RWPE1 (cell line): Measurements from ENCODE around the gene PLXNB2.
A peak's percentile ranks its signal among the peaks of the same experiment; 100 is the strongest.

Experiments
- CTCF ChIA-PET: fragments of 350-600 bp; sonication (Branson Sonifier 250); formaldehyde crosslinking; extraction: SDS; loops from one replicate; lab custom pipeline; 2021; lab: Yijun Ruan, JAX
- POLR2A ChIA-PET: fragments of 400-600 bp; formaldehyde crosslinking; extraction: SDS; loops from one replicate; lab custom pipeline; 2020; ENCODE audit warnings: antibody characterized with exemption; ENCODE audit not compliant: low non-redundant PET; lab: Yijun Ruan, JAX
- DNase-seq: peaks from one replicate; pipeline ENCODE4 v3.0.0; 2012; ENCODE audit warnings: low spot score
- H3K27ac ChIP-seq: fragments of 450-650 bp; 2 replicates; pipeline ENCODE4 v1.5.1; 2017
- CTCF ChIP-seq: fragments of 450-650 bp; conservative IDR thresholded peaks from 2 replicates; pipeline ENCODE4 v1.5.1; 2017; ENCODE audit warnings: low read depth, mild to moderate bottlenecking

Gene PLXNB2

GRCh38 chr22:50313021-50313420, 5.6 kb upstream of the PLXNB2 start:
- no peak for DNase-seq
- no peak overlapping the region for H3K27ac ChIP-seq
- CTCF ChIA-PET: no interaction called here
- no peak for TF ChIP-seq CTCF
- POLR2A ChIA-PET: interaction anchor here (0.8 kb wide), 1 partner anchor 19 kb away, joined by 3 read pairs; no protein-coding TSS in a partner anchor

GRCh38 chr22:50312371-50312770, 4.9 kb upstream of the PLXNB2 start:
- ChIA-PET CTCF (interaction anchor here (0.9 kb wide), 1 partner anchor 37 kb away, joined by 4 read pairs; no protein-coding TSS in a partner anchor), POLR2A (interaction anchor here (0.8 kb wide), 1 partner anchor 18 kb away, joined by 3 read pairs; no protein-coding TSS in a partner anchor)
- no peak overlapping the region for H3K27ac ChIP-seq
- no peak for DNase-seq
- no peak for TF ChIP-seq CTCF

- peak overlapping the region; percentile 2; the same call in 1 of the 2 replicates for H3K27ac ChIP-seq
- CTCF ChIA-PET: interaction anchor here (0.9 kb wide), 1 partner anchor 36 kb away, joined by 4 read pairs; no protein-coding TSS in a partner anchor
- no peak for TF ChIP-seq CTCF
- POLR2A ChIA-PET: interaction anchor here (0.8 kb wide), 1 partner anchor 17 kb away, joined by 3 read pairs; no protein-coding TSS in a partner anchor
- DNase-seq: no peak
Measured at GRCh38 chr22:50311606-50312351, 4.3 kb upstream of the PLXNB2 start.

- CTCF ChIA-PET: interaction anchor here (0.7 kb wide), 1 partner anchor 39 kb away, joined by 3 read pairs; no protein-coding TSS in a partner anchor
- peak overlapping the region; percentile 2; the same call in 1 of the 2 replicates for H3K27ac ChIP-seq
Measured at GRCh38 chr22:50310949-50311444, 3.6 kb upstream of the PLXNB2 start.

GRCh38 chr22:50310031-50310722, 2.7 kb upstream of the PLXNB2 start:
- ChIA-PET POLR2A (no interaction called here), CTCF (interaction anchor here (0.7 kb wide), 2 partner anchors 16 to 38 kb away, joined by 3 read pairs; partner anchors contain the start of gene DENND6B)
- TF ChIP-seq CTCF: no peak

More at GRCh38 chr22:50310949-50311444, 3.6 kb upstream of the PLXNB2 start:
- no peak for TF ChIP-seq CTCF
- POLR2A ChIA-PET: no interaction called here
- DNase-seq: no peak

GRCh38 chr22:50309601-50309991, 2.1 kb upstream of the PLXNB2 start:
- TF ChIP-seq CTCF: no peak
- ChIA-PET CTCF (no interaction called here), POLR2A (no interaction called here)
- DNase-seq: no peak
- peak overlapping the region; percentile 100 for H3K27ac ChIP-seq

More at GRCh38 chr22:50310031-50310722, 2.7 kb upstream of the PLXNB2 start:
- H3K27ac ChIP-seq: peak overlapping the region; percentile 100
- DNase-seq: no peak
